ENCODE measurements around the gene RANBP1. TPM values are rescaled to one million over a fixed set of nuclear protein-coding genes. Genes with fewer than 3 reads are reported as not detected.
A peak's percentile ranks its signal among the peaks of the same experiment; 100 is the strongest.

The RANBP1 gene
- total and polyA plus RNA-seq, 9 of the 15 experiments (the other 6 are each of a cell fraction or from before 2014, with no cell fraction given): 162 to 2,891 (median 1,289) TPM

DNA sequence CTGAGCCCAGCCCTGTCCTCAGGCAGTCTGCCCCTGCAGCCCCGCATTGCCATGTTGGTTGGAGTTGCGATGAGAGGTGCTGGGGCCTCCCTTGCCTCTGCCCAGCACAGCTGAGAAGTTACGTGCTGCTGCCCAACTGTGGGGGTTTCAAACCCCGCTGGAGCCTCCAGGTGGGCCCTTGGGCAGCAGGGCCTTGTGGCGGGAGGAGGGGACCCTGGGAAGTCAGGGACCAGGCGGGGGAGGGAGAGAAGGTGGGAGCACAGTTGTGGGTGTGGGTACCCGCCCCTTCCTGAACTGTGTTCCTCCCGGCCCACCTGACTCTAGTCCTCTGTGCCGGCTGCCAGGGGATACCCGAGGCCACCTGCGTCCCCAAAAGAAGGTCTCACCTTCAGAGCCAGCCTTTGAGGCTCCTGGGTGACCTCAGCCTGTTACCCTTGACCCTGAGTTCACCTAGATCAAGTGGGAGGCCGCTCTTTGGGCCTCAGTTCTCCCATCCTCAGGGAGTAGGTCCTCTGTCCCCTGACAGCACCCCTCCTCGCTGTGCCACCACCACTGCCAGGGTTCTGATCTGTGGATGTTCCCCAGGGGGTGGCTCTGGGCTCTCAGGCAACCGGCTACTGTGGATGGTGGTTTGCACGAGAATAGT lies 42.6 kb downstream of the RANBP1 start (continued):
- TF ChIP-seq, protein P1, sequence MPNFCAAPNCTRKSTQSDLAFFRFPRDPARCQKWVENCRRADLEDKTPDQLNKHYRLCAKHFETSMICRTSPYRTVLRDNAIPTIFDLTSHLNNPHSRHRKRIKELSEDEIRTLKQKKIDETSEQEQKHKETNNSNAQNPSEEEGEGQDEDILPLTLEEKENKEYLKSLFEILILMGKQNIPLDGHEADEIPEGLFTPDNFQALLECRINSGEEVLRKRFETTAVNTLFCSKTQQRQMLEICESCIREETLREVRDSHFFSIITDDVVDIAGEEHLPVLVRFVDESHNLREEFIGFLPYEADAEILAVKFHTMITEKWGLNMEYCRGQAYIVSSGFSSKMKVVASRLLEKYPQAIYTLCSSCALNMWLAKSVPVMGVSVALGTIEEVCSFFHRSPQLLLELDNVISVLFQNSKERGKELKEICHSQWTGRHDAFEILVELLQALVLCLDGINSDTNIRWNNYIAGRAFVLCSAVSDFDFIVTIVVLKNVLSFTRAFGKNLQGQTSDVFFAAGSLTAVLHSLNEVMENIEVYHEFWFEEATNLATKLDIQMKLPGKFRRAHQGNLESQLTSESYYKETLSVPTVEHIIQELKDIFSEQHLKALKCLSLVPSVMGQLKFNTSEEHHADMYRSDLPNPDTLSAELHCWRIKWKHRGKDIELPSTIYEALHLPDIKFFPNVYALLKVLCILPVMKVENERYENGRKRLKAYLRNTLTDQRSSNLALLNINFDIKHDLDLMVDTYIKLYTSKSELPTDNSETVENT (CRISPR knock-in tag; IDR thresholded peaks at IDR 0.05): no peak
- TF ChIP-seq PHF21A (IDR thresholded peaks at IDR 0.05; ENCODE audit: borderline replicate concordance, low read depth) (no peak), ATF1 (CRISPR knock-in tag; IDR thresholded peaks at IDR 0.05) (no peak), ATF1 (tag; IDR thresholded peaks at IDR 0.05) (no peak), HDAC2 (IDR thresholded peaks at IDR 0.05) (no peak), PHB (CRISPR knock-in tag; IDR thresholded peaks at IDR 0.05) (0 out of 2 replicates have a peak, but pooled peaks have one; percentile 50), GTF2E2 (tag; IDR thresholded peaks at IDR 0.05) (no peak), L3MBTL2 (IDR thresholded peaks at IDR 0.05) (no peak), POLR2AphosphoS2 (IDR thresholded peaks at IDR 0.05; ENCODE audit: low read length) (no peak), ETS2 (tag; IDR thresholded peaks at IDR 0.05; ENCODE audit: borderline replicate concordance, poor library complexity, severe bottlenecking) (no peak), BCOR (IDR thresholded peaks at IDR 0.05) (no peak), ZNF175 (CRISPR knock-in tag; IDR thresholded peaks at IDR 0.05; ENCODE audit: low read depth) (no peak), CBFA2T3 (IDR thresholded peaks at IDR 0.05) (no peak), IFI16 (CRISPR knock-in tag; IDR thresholded peaks at IDR 0.05) (no peak), DNMT1 (IDR thresholded peaks at IDR 0.05) (no peak), ZEB2 (IDR thresholded peaks at IDR 0.05) (no peak), ETV1 (tag; conservative IDR thresholded peaks at IDR 0.05; ENCODE audit: low read depth) (no peak)
- TF ChIP-seq, protein P2, sequence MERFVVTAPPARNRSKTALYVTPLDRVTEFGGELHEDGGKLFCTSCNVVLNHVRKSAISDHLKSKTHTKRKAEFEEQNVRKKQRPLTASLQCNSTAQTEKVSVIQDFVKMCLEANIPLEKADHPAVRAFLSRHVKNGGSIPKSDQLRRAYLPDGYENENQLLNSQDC (CRISPR knock-in tag; IDR thresholded peaks at IDR 0.05): no peak
- TF ChIP-seq, protein P3, sequence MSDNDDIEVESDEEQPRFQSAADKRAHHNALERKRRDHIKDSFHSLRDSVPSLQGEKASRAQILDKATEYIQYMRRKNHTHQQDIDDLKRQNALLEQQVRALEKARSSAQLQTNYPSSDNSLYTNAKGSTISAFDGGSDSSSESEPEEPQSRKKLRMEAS (CRISPR knock-in tag; IDR thresholded peaks at IDR 0.05): no peak
- TF ChIP-seq, protein P4, sequence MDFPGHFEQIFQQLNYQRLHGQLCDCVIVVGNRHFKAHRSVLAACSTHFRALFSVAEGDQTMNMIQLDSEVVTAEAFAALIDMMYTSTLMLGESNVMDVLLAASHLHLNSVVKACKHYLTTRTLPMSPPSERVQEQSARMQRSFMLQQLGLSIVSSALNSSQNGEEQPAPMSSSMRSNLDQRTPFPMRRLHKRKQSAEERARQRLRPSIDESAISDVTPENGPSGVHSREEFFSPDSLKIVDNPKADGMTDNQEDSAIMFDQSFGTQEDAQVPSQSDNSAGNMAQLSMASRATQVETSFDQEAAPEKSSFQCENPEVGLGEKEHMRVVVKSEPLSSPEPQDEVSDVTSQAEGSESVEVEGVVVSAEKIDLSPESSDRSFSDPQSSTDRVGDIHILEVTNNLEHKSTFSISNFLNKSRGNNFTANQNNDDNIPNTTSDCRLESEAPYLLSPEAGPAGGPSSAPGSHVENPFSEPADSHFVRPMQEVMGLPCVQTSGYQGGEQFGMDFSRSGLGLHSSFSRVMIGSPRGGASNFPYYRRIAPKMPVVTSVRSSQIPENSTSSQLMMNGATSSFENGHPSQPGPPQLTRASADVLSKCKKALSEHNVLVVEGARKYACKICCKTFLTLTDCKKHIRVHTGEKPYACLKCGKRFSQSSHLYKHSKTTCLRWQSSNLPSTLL (IDR thresholded peaks at IDR 0.05): no peak

Measured in K562 (cell line).